NAMALWA (cell line): ENCODE measurements around the gene CCDC85B.
"Not testable (repeated sequence)": the region's sequence is repeated elsewhere in the genome, so short reads cannot be mapped to it uniquely, and the experiment has no call there.

Experiments used
- DNase-seq: peaks from one replicate; pipeline ENCODE4 v3.0.0-alpha.2; 2015; ENCODE audit warnings: low spot score

The CCDC85B gene

GRCh38 chr11:65890324-65891218 is at the start of gene CCDC85B:
Gene CCDC85B, plus strand, starts transcription at chr11:65890673. Its CDS starts 111 bp downstream, at chr11:65890784.
- peak; percentile 97 for DNase-seq

- no peak for DNase-seq
These were observed 48.3 kb upstream of the CCDC85B start for GRCh38 chr11:65842144-65842543.

GRCh38 chr11:65843811-65844210 is 46.7 kb upstream of the CCDC85B start:
- no peak for DNase-seq

GRCh38 chr11:65844231-65844872 is 46.1 kb upstream of the CCDC85B start:
- no peak for DNase-seq

GRCh38 chr11:65847746-65848145 is 42.7 kb upstream of the CCDC85B start:
- DNase-seq, result no peak

GRCh38 chr11:65848693-65849092 is 41.8 kb upstream of the CCDC85B start:
- not testable (repeated sequence) for DNase-seq

GRCh38 chr11:65849366-65849765 is 41.1 kb upstream of the CCDC85B start:
- no peak for DNase-seq

GRCh38 chr11:65849771-65850216 is 40.7 kb upstream of the CCDC85B start:
- no peak for DNase-seq

- DNase-seq, result peak; percentile 34
These were observed 40.0 kb upstream of the CCDC85B start for GRCh38 chr11:65850217-65851082.

- DNase-seq, result peak; percentile 65
These were observed 39.3 kb upstream of the CCDC85B start for GRCh38 chr11:65851083-65851579.

- no peak for DNase-seq
These were observed 38.5 kb upstream of the CCDC85B start for GRCh38 chr11:65851811-65852507.

- peak; percentile 46 for DNase-seq
These were observed 37.8 kb upstream of the CCDC85B start for GRCh38 chr11:65852508-65853245.

- DNase-seq, result no peak
These were observed 37.1 kb upstream of the CCDC85B start for GRCh38 chr11:65853246-65853979.

GRCh38 chr11:65854161-65854592 is 36.3 kb upstream of the CCDC85B start:
- DNase-seq, result peak; percentile 21

- peak; percentile 8 for DNase-seq
These were observed 35.3 kb upstream of the CCDC85B start for GRCh38 chr11:65854852-65855837.

GRCh38 chr11:65855927-65856363 is 34.5 kb upstream of the CCDC85B start:
- DNase-seq, result peak; percentile 2

- peak; percentile 85 for DNase-seq
These were observed 33.6 kb upstream of the CCDC85B start for GRCh38 chr11:65856689-65857499.

GRCh38 chr11:65857500-65857852 is 33.0 kb upstream of the CCDC85B start:
- DNase-seq, result peak; percentile 70
